Transverse colon (tissue), 3 donors: Measurements from ENCODE around the gene IL20RA.

Experiments
- CTCF ChIP-seq, 5 experiments: fragments of 200-600 bp in 3 of 5; fragments of 450-650 bp in 2 of 5; sonication (generic) in 3 of 5; IDR thresholded peaks; 1 replicate in 2 of 5; 2 replicates in 3 of 5; pipeline ENCODE4 v1.5.1; 2016 to 2017; ENCODE audit warnings: antibody characterized with exemption in 5 of 5, inconsistent platforms in 3 of 5, mild to moderate bottlenecking in 2 of 5, moderate library complexity in 1 of 5
- EP300 ChIP-seq: sonication (generic); formaldehyde crosslinking; IDR thresholded peaks from one replicate; pipeline ENCODE4 v1.6.1; 2017; ENCODE audit warnings: antibody characterized with exemption, low read depth
- POLR2A ChIP-seq: fragments of 450-650 bp; IDR thresholded peaks from one replicate; pipeline ENCODE4 v1.6.1; 2016; ENCODE audit warnings: antibody characterized with exemption, mild to moderate bottlenecking, moderate library complexity

DNA sequence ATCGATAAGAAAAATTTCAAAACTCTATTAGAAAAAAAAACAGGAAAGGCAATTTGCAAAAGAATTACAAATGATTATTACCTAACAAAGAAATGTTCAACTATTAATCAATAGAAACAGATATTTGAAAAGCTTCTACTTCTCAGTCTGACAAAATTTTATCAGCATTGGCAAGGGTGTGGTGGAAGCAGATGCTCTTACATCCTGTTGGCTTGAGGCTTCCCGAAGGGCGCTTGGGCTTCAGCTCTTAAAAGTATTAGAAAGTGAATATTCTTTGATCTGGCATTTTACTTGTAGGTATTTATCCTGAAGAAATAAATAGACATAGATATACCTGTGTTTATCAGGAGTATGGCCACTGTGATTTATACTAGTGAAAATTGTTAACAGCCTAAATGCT lies 84.0 kb downstream of the IL20RA start:
- no peak for TF ChIP-seq EP300
- no peak for TF ChIP-seq CTCF (IDR thresholded peaks at IDR 0.05)
- no peak for TF ChIP-seq POLR2A
